Karpas-422 (cell line): Measurements from ENCODE around the gene PPP1R14D. TPM values are rescaled to one million over a fixed set of nuclear protein-coding genes. Genes with fewer than 3 reads are reported as not detected.

Source experiments
- DNase-seq: peaks from one replicate; pipeline ENCODE4 v3.0.0-alpha.2; 2015
- H2AFZ ChIP-seq: fragments of 200-600 bp; sonication (generic); 2 replicates; pipeline ENCODE4 v1.6.1; 2014; ENCODE audit warnings: antibody characterized with exemption, low read length, mixed read lengths
- H3K27ac ChIP-seq: fragments of 200-600 bp; sonication (generic); 2 replicates; pipeline ENCODE4 v1.5.1; 2014; ENCODE audit warnings: mild to moderate bottlenecking, low read length, moderate library complexity
- H3K27me3 ChIP-seq: fragments of 200-600 bp; sonication (generic); 2 replicates; pipeline ENCODE4 v1.6.1; 2014; ENCODE audit warnings: low read length, mixed read lengths
- H3K36me3 ChIP-seq: fragments of 200-600 bp; sonication (generic); 2 replicates; pipeline ENCODE4 v1.6.1; 2014; ENCODE audit warnings: low read length, mixed read lengths; ENCODE audit not compliant: insufficient read depth
- H3K4me1 ChIP-seq: fragments of 200-600 bp; sonication (generic); 2 replicates; pipeline ENCODE4 v1.6.1; 2014; ENCODE audit warnings: mild to moderate bottlenecking, low read length, mixed read lengths
- H3K4me2 ChIP-seq: fragments of 200-600 bp; sonication (generic); 2 replicates; pipeline ENCODE4 v1.6.1; 2014; ENCODE audit warnings: low read length, low read depth, mild to moderate bottlenecking; ENCODE audit not compliant: poor library complexity, severe bottlenecking
- H3K4me3 ChIP-seq: fragments of 200-600 bp; sonication (generic); 2 replicates; pipeline ENCODE4 v1.5.1; 2014; ENCODE audit warnings: mild to moderate bottlenecking, antibody characterized with exemption, low read length, mixed read lengths
- H3K79me2 ChIP-seq: fragments of 200-600 bp; sonication (generic); 2 replicates; pipeline ENCODE4 v1.6.1; 2014; ENCODE audit warnings: mild to moderate bottlenecking, low read length, mixed read lengths
- H3K9ac ChIP-seq: fragments of 200-600 bp; sonication (generic); 2 replicates; pipeline ENCODE4 v1.6.0; 2014; ENCODE audit warnings: low read length
- H3K9me2 ChIP-seq: fragments of 200-600 bp; sonication (generic), shearing (Covaris generic); replicated peaks from 2 replicates; pipeline ENCODE4 v1.6.0; 2014; ENCODE audit warnings: mild to moderate bottlenecking, low read length, moderate library complexity; ENCODE audit not compliant: insufficient read depth
- H3K9me3 ChIP-seq: fragments of 300-700, 200-600 bp; sonication (generic); 2 replicates; pipeline ENCODE4 v1.6.1; 2014; ENCODE audit warnings: low read length, mixed read lengths
- H4K20me1 ChIP-seq: fragments of 200-600 bp; sonication (generic); 2 replicates; pipeline ENCODE4 v1.6.1; 2014; ENCODE audit warnings: mild to moderate bottlenecking, antibody characterized with exemption, low read length, low read depth; ENCODE audit not compliant: insufficient read depth
- total RNA-seq: library from RNA; depleted of rRNA; stranded (reverse); fragments of >200 nt; shearing (Covaris generic); gene quantifications from 2 replicates; pipeline ENCODE4 v1.2.3, GENCODE V29; 2014; ENCODE audit warnings: low replicate concordance

The PPP1R14D gene
- total RNA-seq, 1 experiment from 2014 or later = not detected

GRCh38 chr15:40815042-40815698 is 13.3 kb downstream of the PPP1R14D start:
- Histone ChIP-seq H3K4me3 (no peak overlapping the region), H3K4me2 (no peak overlapping the region), H3K9me2 (no peaks in the 10 kb centered on the region), H3K36me3 (no peaks in the 10 kb centered on the region), H3K27me3 (no peaks in the 10 kb centered on the region), H4K20me1 (no peaks in the 10 kb centered on the region), H2AFZ (no peak overlapping the region), H3K27ac (no peak overlapping the region), H3K4me1 (no peaks in the 10 kb centered on the region), H3K9me3 (no peaks in the 10 kb centered on the region), H3K9ac (no peak overlapping the region), H3K79me2 (no peaks in the 10 kb centered on the region)
- no peak for DNase-seq

GRCh38 chr15:40812721-40813425 is 15.6 kb downstream of the PPP1R14D start:
- no peaks in the 10 kb centered on the region for H3K9me2 ChIP-seq
- H3K4me1 ChIP-seq = peaks cover 10% of the 10 kb centered on the region
- H2AFZ ChIP-seq = no peak overlapping the region
- H3K79me2 ChIP-seq = peaks cover 6% of the 10 kb centered on the region
- no peak overlapping the region for H3K9ac ChIP-seq
- no peaks in the 10 kb centered on the region for H3K9me3 ChIP-seq
- H4K20me1 ChIP-seq = no peaks in the 10 kb centered on the region
- no peaks in the 10 kb centered on the region for H3K27me3 ChIP-seq
- no peak for DNase-seq
- no peak overlapping the region for H3K4me2 ChIP-seq
- no peak overlapping the region for H3K4me3 ChIP-seq
- no peak overlapping the region for H3K27ac ChIP-seq
- no peaks in the 10 kb centered on the region for H3K36me3 ChIP-seq

GRCh38 chr15:40808861-40809450 is 19.6 kb downstream of the PPP1R14D start:
- Histone ChIP-seq H4K20me1 (no peaks in the 10 kb centered on the region), H3K4me1 (peaks cover 21% of the 10 kb centered on the region), H3K9me3 (no peaks in the 10 kb centered on the region), H3K4me3 (no peak overlapping the region), H3K79me2 (peaks cover 22% of the 10 kb centered on the region), H3K27ac (no peak overlapping the region), H3K9me2 (no peaks in the 10 kb centered on the region), H3K36me3 (no peaks in the 10 kb centered on the region), H3K27me3 (no peaks in the 10 kb centered on the region), H3K4me2 (peak overlapping the region; percentile 82), H2AFZ (no peak overlapping the region), H3K9ac (peak overlapping the region; percentile 92; the same call in 1 of the 2 replicates)
- no peak for DNase-seq

DNA sequence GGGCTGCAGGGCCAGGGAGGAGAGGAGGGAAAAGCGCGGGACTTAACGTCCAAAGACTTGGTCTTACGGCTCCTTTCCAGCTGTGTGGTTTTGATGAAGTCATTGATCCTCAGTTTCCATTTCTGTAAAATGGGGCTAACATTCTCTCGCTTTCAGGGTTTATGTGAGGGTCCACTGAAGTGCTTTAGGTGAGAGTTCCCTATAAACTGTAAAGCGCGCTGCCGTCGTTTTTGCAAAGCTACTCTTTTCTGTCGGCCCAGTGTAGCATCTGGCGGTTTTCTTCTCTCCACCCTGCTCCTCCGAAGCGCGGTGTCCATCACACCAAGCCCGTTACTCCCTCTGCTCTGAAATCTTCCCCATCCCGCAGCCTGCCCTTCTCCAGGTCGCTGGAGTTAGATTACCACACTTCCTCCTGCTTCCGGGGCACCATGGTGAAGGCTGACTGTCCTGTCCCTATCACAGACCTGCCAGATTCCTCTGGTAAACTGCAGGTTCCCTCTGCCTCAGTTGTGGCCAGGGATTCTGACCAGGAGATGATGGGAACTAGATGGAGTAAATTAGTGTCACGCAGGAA is 20.5 kb downstream of the PPP1R14D start:
- H3K9me3 ChIP-seq = no peaks in the 10 kb centered on the region
- H3K4me1 ChIP-seq = peaks cover 21% of the 10 kb centered on the region
- H3K9me2 ChIP-seq = no peaks in the 10 kb centered on the region
- no peaks in the 10 kb centered on the region for H3K36me3 ChIP-seq
- H2AFZ ChIP-seq = peak overlapping the region; percentile 73
- DNase-seq = no peak
- peak overlapping the region; percentile 84 for H3K4me3 ChIP-seq
- no peaks in the 10 kb centered on the region for H3K27me3 ChIP-seq
- H3K9ac ChIP-seq = peak overlapping the region; percentile 92
- H4K20me1 ChIP-seq = no peaks in the 10 kb centered on the region
- H3K27ac ChIP-seq = no peak overlapping the region
- H3K4me2 ChIP-seq = peak overlapping the region; percentile 82
- H3K79me2 ChIP-seq = peaks cover 32% of the 10 kb centered on the region

- H3K27me3 ChIP-seq = no peaks in the 10 kb centered on the region
- peak within 1 kb of the TSS; percentile 84 for H3K4me3 ChIP-seq
- no peaks in the 10 kb centered on the region for H3K9me2 ChIP-seq
- H2AFZ ChIP-seq = peak within 1 kb of the TSS; percentile 95
- H3K27ac ChIP-seq = peak within 1 kb of the TSS; percentile 79
- no peaks in the 10 kb centered on the region for H3K9me3 ChIP-seq
- peak; percentile 99 for DNase-seq
- H3K9ac ChIP-seq = peak within 1 kb of the TSS; percentile 92
- H3K4me2 ChIP-seq = peak within 1 kb of the TSS; percentile 82
- H3K36me3 ChIP-seq = no peaks in the 10 kb centered on the region
- peaks cover 21% of the 10 kb centered on the region for H3K4me1 ChIP-seq
- H4K20me1 ChIP-seq = no peaks in the 10 kb centered on the region
- H3K79me2 ChIP-seq = peaks cover 37% of the 10 kb centered on the region
Measured at GRCh38 chr15:40807028-40807887, 21.2 kb downstream of the PPP1R14D start, which contains the start of the genes DNAJC17 and ZFYVE19. Gene DNAJC17, minus strand, starts transcription at chr15:40807473. Its CDS starts 27 bp downstream, at chr15:40807446. Gene ZFYVE19, plus strand, starts transcription at chr15:40807089. Its CDS starts 501 bp downstream, at chr15:40807590.

- Histone ChIP-seq H4K20me1 (no peaks in the 10 kb centered on the region), H2AFZ (peak overlapping the region; percentile 95; the same call in 1 of the 2 replicates), H3K36me3 (no peaks in the 10 kb centered on the region), H3K79me2 (peaks cover 42% of the 10 kb centered on the region), H3K9me2 (no peaks in the 10 kb centered on the region), H3K27me3 (no peaks in the 10 kb centered on the region), H3K9ac (peak overlapping the region; percentile 92), H3K27ac (peak overlapping the region; percentile 79), H3K4me1 (peaks cover 21% of the 10 kb centered on the region), H3K4me2 (peak overlapping the region; percentile 82), H3K4me3 (peak overlapping the region; percentile 84), H3K9me3 (no peaks in the 10 kb centered on the region)
- no peak for DNase-seq
Measured at GRCh38 chr15:40806672-40807027, 21.9 kb downstream of the PPP1R14D start.

- no peak for DNase-seq
- Histone ChIP-seq H3K4me3 (no peak overlapping the region), H2AFZ (no peak overlapping the region), H3K79me2 (peaks cover 46% of the 10 kb centered on the region), H3K9me2 (no peaks in the 10 kb centered on the region), H3K27ac (no peak overlapping the region), H3K9me3 (no peaks in the 10 kb centered on the region), H4K20me1 (no peaks in the 10 kb centered on the region), H3K4me2 (no peak overlapping the region), H3K27me3 (no peaks in the 10 kb centered on the region), H3K4me1 (peaks cover 19% of the 10 kb centered on the region), H3K9ac (no peak overlapping the region), H3K36me3 (no peaks in the 10 kb centered on the region)
Measured at GRCh38 chr15:40803688-40804087, 24.8 kb downstream of the PPP1R14D start.
